Thoracic aorta (tissue), 2 donors: ENCODE results near the gene MYO5B. TPM values are rescaled to one million over a fixed set of nuclear protein-coding genes. Genes with fewer than 3 reads are reported as not detected.

Source experiments
- ATAC-seq: fragments of 150-250 bp; one replicate; pipeline ENCODE4 v1.8.0; 2017; ENCODE audit warnings: low read depth; ENCODE audit not compliant: insufficient number of reproducible peaks, low FRiP score
- DNase-seq: peaks from one replicate; pipeline ENCODE4 v3.0.0-alpha.2; 2020; ENCODE audit warnings: low spot score
- H3K27ac ChIP-seq, 2 donors: fragments of 200-600 bp; sonication (generic); 1 replicate in 1 of 2; 2 replicates in 1 of 2; pipeline ENCODE4 v1.5.1; 2016; ENCODE audit warnings: mild to moderate bottlenecking in 2 of 2, moderate library complexity in 2 of 2
- H3K27me3 ChIP-seq: fragments of 200-600 bp; sonication (generic); replicated peaks from 2 replicates; pipeline ENCODE4 v1.6.0; 2016; ENCODE audit warnings: mild to moderate bottlenecking; ENCODE audit not compliant: insufficient read depth
- H3K36me3 ChIP-seq: fragments of 200-600 bp; sonication (generic); one replicate; pipeline ENCODE4 v1.5.1; 2016
- H3K4me1 ChIP-seq, 2 donors: fragments of 200-600 bp; sonication (generic); 1 replicate in 1 of 2; 2 replicates in 1 of 2; pipeline versions ENCODE4 v1.5.1 to v1.6.0; 2016; ENCODE audit warnings: low read depth in 2 of 2, mild to moderate bottlenecking in 1 of 2; ENCODE audit not compliant: control insufficient read depth in 1 of 2
- H3K4me3 ChIP-seq: fragments of 200-600 bp; sonication (generic); 2 replicates; pipeline ENCODE4 v1.5.1; 2016; ENCODE audit warnings: mild to moderate bottlenecking
- H3K9me3 ChIP-seq: fragments of 200-600 bp; sonication (generic); 2 replicates; pipeline ENCODE4 v1.5.1; 2016
- CTCF ChIP-seq: fragments of 200-600 bp; sonication (generic); IDR thresholded peaks from one replicate; pipeline ENCODE4 v1.5.1; 2019; ENCODE audit warnings: antibody characterized with exemption
- total RNA-seq, 2 donors: library from RNA; depleted of rRNA; stranded (reverse); fragments of >200 nt; gene quantifications; one replicate each; pipeline versions ENCODE4 v1.1.0 to v1.2.3, GENCODE V29; 2016

Gene MYO5B
- total RNA-seq, 2 donors from 2014 or later, result 8.3 to 13.5 TPM

GRCh38 chr18:49875155-49875554 is 319.8 kb downstream of the MYO5B start:
- DNase-seq, result no peak
- Histone ChIP-seq H3K4me1 (no peaks in the 10 kb centered on the region), H3K4me3 (no peak overlapping the region), H3K9me3 (no peaks in the 10 kb centered on the region), H3K27me3 (no peaks in the 10 kb centered on the region), H3K27ac (no peak overlapping the region), H3K36me3 (peaks cover 5% of the 10 kb centered on the region)
- no peak for TF ChIP-seq CTCF
- ATAC-seq, result no peak

- no peak overlapping the region for H3K27ac ChIP-seq
- no peaks in the 10 kb centered on the region for H3K4me1 ChIP-seq
- no peak for TF ChIP-seq CTCF
- peaks cover 5% of the 10 kb centered on the region for H3K36me3 ChIP-seq
- ATAC-seq (no peak), DNase-seq (no peak)
- H3K27me3 ChIP-seq, result no peaks in the 10 kb centered on the region
- no peak overlapping the region for H3K4me3 ChIP-seq
- no peaks in the 10 kb centered on the region for H3K9me3 ChIP-seq
Measured at GRCh38 chr18:49874238-49874637, 320.7 kb downstream of the MYO5B start.

GRCh38 chr18:49869354-49869753 is 325.6 kb downstream of the MYO5B start:
- Histone ChIP-seq H3K4me3 (no peak overlapping the region), H3K4me1 (no peaks in the 10 kb centered on the region), H3K27me3 (no peaks in the 10 kb centered on the region), H3K9me3 (no peaks in the 10 kb centered on the region), H3K27ac (no peak overlapping the region), H3K36me3 (peaks cover 5% of the 10 kb centered on the region)
- no peak for TF ChIP-seq CTCF
- no peak for DNase-seq
- no peak for ATAC-seq

GRCh38 chr18:49866680-49867079 is 328.3 kb downstream of the MYO5B start:
- no peaks in the 10 kb centered on the region for H3K27me3 ChIP-seq
- DNase-seq (no peak), ATAC-seq (no peak)
- H3K4me3 ChIP-seq, result no peak overlapping the region
- H3K9me3 ChIP-seq, result no peaks in the 10 kb centered on the region
- no peak overlapping the region for H3K27ac ChIP-seq
- no peak for TF ChIP-seq CTCF
- H3K36me3 ChIP-seq, result no peaks in the 10 kb centered on the region
- H3K4me1 ChIP-seq, result no peaks in the 10 kb centered on the region

GRCh38 chr18:49865401-49865800 is 329.5 kb downstream of the MYO5B start:
- ATAC-seq (no peak), DNase-seq (no peak)
- Histone ChIP-seq H3K27me3 (no peaks in the 10 kb centered on the region), H3K36me3 (no peaks in the 10 kb centered on the region), H3K4me3 (no peak overlapping the region), H3K27ac (no peak overlapping the region), H3K4me1 (no peaks in the 10 kb centered on the region), H3K9me3 (no peaks in the 10 kb centered on the region)
- no peak for TF ChIP-seq CTCF
